ENCODE data around the gene RTL10.

RTL10 gene

DNA sequence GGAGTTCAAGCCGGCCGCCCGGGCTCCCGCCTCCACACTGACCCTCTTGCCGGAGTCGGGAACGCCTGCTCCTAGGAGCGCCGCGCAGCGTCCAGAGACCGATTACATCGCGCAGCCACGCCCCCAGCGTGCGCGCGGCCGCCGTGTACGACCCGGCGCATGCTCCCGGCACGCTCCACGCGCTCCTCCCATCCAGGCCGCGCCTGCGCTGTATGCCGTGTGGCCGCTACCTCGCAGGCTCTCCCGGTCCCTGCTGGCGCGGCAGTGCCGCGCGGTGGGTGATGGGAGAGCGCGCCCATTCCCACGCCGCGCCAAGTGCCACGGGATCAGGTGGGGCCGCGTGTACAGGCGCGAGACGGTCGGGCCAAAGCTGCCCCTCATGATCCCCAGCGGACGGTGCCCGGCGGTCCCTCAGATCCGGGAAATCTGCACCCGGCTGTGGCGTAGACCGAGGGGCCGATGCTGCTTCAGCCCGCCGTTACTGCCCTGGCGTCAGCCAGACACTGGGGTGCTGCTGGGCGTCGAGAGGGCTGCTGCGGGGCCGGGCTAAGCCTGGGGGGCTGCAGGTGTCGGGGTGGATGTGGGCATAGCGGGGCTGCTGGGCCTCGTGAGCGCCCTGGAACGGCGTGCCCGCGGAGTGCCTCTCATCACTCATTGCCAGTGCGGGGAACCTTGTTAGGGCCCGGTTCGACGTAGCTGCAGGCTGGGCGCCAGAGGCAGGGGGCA is at the start of gene RTL10, which contains the start of gene GNB1L:
TSS of gene RTL10 (minus strand) at position 97 of the 726 bp plus-strand sequence. CDS start 2,613 bp downstream, outside the sequence.
TSS of gene GNB1L (minus strand) at position 97 of the 726 bp plus-strand sequence. CDS start 33,519 bp downstream, outside the sequence.
- peak within 1 kb of the TSS; percentile 97 for H3K27ac ChIP-seq
- TF ChIP-seq CTCF (conservative IDR thresholded peaks at IDR 0.05) = no peak
- peak; percentile 86; the same call in 1 of the 2 replicates for TF ChIP-seq ZFX (IDR thresholded peaks at IDR 0.05)

DNA sequence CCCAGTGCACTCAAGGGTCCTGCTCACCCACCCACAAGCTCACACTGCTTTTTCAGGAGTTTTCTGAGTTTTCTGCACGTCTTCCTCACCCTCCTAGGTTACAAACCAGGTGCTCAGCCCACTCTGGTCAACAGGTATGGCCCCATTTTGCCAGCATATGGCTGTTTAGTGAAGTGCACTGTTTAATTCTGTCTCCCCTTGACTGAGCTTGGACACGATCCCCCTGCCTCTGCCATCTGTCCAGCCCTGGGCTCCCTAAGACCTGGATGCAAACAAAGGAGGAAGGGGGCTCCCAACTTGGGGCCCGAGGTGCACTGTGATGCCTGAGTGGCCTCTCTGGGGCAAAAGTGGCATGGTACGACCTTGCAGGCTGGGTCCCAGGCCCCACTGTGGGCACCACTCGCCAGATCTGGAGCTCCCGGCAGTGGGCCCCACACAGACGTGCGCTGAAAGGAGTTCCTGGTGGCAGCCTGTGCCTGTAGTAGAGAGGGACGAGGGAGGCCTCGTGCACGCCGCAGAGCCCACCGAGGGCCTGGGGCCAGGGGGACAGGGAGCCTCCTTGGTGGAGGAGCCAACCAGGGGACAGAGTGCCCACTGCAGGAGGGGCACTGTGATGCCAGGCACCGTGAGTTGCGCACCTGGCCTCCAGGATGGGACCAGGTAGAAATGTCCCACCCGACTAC is 49.6 kb upstream of the RTL10 start:
- no peak overlapping the region for H3K27ac ChIP-seq

GRCh38 chr22:19903513-19903912 is 48.8 kb upstream of the RTL10 start:
- no peak overlapping the region for H3K27ac ChIP-seq

More for the DNA sequence above, 49.6 kb upstream of the RTL10 start:
- no peak for TF ChIP-seq CTCF (conservative IDR thresholded peaks at IDR 0.05)
- TF ChIP-seq ZFX (IDR thresholded peaks at IDR 0.05) = no peak

GRCh38 chr22:19903031-19903430 is 48.4 kb upstream of the RTL10 start:
- H3K27ac ChIP-seq = no peak overlapping the region

More at GRCh38 chr22:19903513-19903912, 48.8 kb upstream of the RTL10 start:
- TF ChIP-seq CTCF (conservative IDR thresholded peaks at IDR 0.05) (no peak), ZFX (IDR thresholded peaks at IDR 0.05) (no peak)

DNA sequence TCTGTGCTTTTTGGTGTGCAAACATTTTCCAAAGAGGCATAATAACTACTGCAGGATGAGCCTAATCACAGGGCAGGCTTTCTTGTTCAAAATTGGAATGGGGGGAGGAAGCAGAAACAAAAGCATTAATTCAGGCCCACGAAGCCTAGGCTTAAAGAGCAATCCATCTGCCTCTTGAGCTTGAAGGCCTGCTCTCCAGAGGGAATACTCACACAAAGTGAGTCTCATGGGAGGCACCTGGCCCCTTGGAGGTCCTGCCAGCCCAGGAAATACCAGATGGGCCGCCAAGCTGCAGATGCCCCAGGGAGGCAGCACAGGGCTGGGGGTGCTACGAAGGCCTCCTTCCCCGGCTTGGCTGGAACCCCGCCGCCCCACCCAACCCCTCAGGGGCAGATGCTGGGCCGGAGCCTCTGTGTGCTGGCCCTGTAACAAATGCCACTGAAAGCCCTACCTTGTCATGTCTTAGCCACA is 47.6 kb upstream of the RTL10 start:
- no peak for TF ChIP-seq CTCF (conservative IDR thresholded peaks at IDR 0.05)
- TF ChIP-seq ZFX (IDR thresholded peaks at IDR 0.05) = no peak
- H3K27ac ChIP-seq = no peak overlapping the region

More at GRCh38 chr22:19903031-19903430, 48.4 kb upstream of the RTL10 start:
- no peak for TF ChIP-seq ZFX (IDR thresholded peaks at IDR 0.05)
- TF ChIP-seq CTCF (conservative IDR thresholded peaks at IDR 0.05) = no peak

DNA sequence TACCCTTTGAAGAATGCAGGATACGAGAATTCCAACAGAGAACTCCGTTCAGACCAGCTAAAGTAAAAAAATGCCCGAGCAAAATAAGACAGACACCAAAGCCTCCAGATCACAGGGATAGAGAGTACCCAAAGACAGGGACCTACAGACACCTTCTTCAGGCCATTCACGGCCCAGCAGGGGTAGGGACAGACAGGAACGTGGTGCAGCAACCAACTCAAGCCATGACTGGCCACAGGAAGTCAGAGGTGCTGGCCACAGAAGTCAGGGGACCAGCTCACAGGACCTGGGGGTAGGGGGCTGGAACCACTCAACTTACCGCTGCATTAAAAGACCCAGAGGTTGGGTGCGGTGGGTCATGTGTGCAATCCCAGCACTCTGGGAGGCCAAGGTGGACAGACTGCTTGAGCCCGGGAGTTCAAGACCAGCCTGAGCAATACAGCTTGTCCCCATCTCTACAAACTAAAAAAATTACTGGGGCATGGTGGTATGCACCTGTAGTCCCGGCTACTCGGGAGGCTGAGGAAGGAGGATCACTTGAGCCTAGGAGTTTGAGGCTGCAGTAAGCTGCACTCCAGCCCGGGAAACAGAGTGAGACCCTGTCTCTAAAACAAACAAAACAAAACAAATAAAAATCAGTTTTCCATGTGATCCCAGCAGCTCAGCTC is 47.0 kb upstream of the RTL10 start:
- no peak overlapping the region for H3K27ac ChIP-seq
- TF ChIP-seq ZFX (IDR thresholded peaks at IDR 0.05) (no peak), CTCF (conservative IDR thresholded peaks at IDR 0.05) (no peak)
